Mucosa of rectum (tissue), 2 donors: ENCODE measurements around the gene ERI3.

Source experiments
- H3K27ac ChIP-seq, 2 donors: one replicate each; pipeline ENCODE4 v1.7.0; 2013; ENCODE audit warnings: inconsistent platforms in 2 of 2, low read depth in 2 of 2, low read length in 2 of 2
- H3K27me3 ChIP-seq, 2 donors: one replicate each; pipeline ENCODE4 v1.7.0; 2013; ENCODE audit warnings: low read length in 2 of 2; ENCODE audit not compliant: control insufficient read depth in 2 of 2, insufficient read depth in 2 of 2
- H3K36me3 ChIP-seq, 2 donors: one replicate each; pipeline ENCODE4 v1.7.0; 2013; ENCODE audit warnings: low read length in 2 of 2; ENCODE audit not compliant: control insufficient read depth in 2 of 2, insufficient read depth in 2 of 2
- H3K4me1 ChIP-seq, 2 donors: one replicate each; pipeline ENCODE4 v1.7.0; 2013; ENCODE audit warnings: low read length in 2 of 2, mild to moderate bottlenecking in 1 of 2; ENCODE audit not compliant: control insufficient read depth in 2 of 2, insufficient read depth in 2 of 2
- H3K4me3 ChIP-seq, 2 donors: one replicate each; pipeline ENCODE4 v1.7.0; 2013; ENCODE audit warnings: low read length in 2 of 2
- H3K9ac ChIP-seq, 2 donors: one replicate each; pipeline ENCODE4 v1.7.0; 2013; ENCODE audit warnings: low read length in 2 of 2, low read depth in 1 of 2, mild to moderate bottlenecking in 1 of 2
- H3K9me3 ChIP-seq, 2 donors: one replicate each; pipeline ENCODE4 v1.7.0; 2013; ENCODE audit warnings: low read length in 2 of 2; ENCODE audit not compliant: control insufficient read depth in 2 of 2
- donor health status: healthy.
- donor health status: Normal muscosa, but diverticular disease.

ERI3 gene

DNA sequence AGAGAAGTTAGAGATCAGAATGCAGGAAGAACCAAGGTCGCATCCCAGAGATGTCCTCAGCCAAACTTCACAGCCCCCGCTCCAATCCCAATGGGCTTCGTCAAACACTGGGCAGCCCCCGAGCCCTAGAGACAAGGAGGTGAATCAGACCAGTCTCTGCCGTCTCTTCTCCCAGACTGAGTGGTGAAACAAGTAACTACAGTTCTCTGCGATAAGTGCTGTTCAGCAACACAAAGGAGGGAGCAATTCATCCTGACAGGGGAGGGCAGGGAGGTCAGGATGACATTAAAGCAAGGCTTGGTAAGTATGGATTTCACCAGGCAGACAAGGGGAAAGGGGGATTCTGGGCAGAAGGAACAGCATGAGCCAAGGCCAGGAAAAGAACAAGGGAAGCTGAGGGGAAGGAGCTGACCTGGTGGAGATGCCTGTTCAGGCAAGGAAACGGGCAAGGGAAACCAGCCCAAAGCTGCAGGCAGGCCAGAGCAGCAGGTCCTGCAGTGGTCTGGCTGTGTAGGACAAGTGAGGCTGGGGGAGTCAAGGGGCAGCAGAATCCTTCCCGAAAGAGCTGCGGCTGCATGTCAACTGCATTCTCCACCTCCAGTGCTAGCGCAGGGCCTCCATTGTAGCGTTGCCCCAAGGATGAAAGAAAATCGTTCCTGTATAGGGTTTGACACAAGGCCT lies 13.6 kb upstream of the ERI3 start:
- Histone ChIP-seq H3K36me3 (no peaks in the 10 kb centered on the region), H3K9me3 (no peaks in the 10 kb centered on the region), H3K4me1 (no peaks in the 10 kb centered on the region), H3K9ac (no peak overlapping the region), H3K27ac (no peak overlapping the region), H3K27me3 (no peaks in the 10 kb centered on the region), H3K4me3 (no peak overlapping the region)

GRCh38 chr1:44367944-44368343 lies 12.9 kb upstream of the ERI3 start:
- no peak overlapping the region for H3K9ac ChIP-seq
- no peaks in the 10 kb centered on the region for H3K27me3 ChIP-seq
- no peak overlapping the region for H3K27ac ChIP-seq

DNA sequence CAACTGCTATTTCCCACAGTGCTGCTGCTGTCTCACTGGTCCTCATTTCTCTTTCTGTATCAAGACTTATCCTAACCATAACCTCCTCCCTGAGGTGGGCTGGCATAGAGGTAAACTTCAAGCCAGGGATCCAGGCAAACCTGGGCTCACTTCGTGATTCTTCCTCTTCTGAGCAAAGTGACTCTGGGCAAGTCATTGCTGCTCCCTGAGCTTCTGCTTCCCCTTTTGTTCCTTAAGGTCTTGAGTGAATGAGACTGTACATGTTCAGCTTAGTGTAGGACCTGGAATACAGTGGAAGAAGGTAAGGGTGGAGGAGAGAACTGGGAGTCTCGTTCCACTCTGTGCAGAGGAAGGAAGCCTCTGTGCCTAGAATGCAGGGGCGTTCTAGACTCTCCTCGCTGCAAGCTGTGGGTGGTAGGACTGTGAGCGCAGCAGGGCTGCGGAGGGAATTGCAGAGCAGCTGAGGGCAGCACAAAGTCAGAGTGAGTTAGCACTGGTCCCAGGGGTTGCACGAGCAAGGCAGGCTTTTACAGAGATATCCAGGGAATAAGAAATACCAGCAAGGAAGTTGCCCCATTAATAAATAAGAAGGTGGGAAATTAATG lies 11.4 kb upstream of the ERI3 start:
- Histone ChIP-seq H3K36me3 (no peaks in the 10 kb centered on the region), H3K27me3 (peaks cover 0 to 2% of the 10 kb centered on the region in 2 donors), H3K9ac (no peak overlapping the region), H3K27ac (no peak overlapping the region), H3K4me1 (no peaks in the 10 kb centered on the region), H3K9me3 (no peaks in the 10 kb centered on the region), H3K4me3 (no peak overlapping the region)

More at GRCh38 chr1:44367944-44368343, 12.9 kb upstream of the ERI3 start:
- Histone ChIP-seq H3K4me3 (no peak overlapping the region), H3K36me3 (no peaks in the 10 kb centered on the region), H3K9me3 (no peaks in the 10 kb centered on the region), H3K4me1 (no peaks in the 10 kb centered on the region)

GRCh38 chr1:44361478-44361877 lies 6.4 kb upstream of the ERI3 start:
- H3K9me3 ChIP-seq, result no peaks in the 10 kb centered on the region
- H3K9ac ChIP-seq, result no peak overlapping the region

GRCh38 chr1:44359234-44359935 lies 4.3 kb upstream of the ERI3 start:
- H3K27me3 ChIP-seq, result peaks cover 0 to 2% of the 10 kb centered on the region in 2 donors
- peaks cover under 1 to 6% of the 10 kb centered on the region in 2 donors for H3K4me1 ChIP-seq
- H3K9ac ChIP-seq, result no peak overlapping the region

More at GRCh38 chr1:44361478-44361877, 6.4 kb upstream of the ERI3 start:
- no peaks in the 10 kb centered on the region for H3K36me3 ChIP-seq
- no peak overlapping the region for H3K27ac ChIP-seq
- no peak overlapping the region for H3K4me3 ChIP-seq
- H3K27me3 ChIP-seq, result peaks cover 0 to 2% of the 10 kb centered on the region in 2 donors
- no peaks in the 10 kb centered on the region for H3K4me1 ChIP-seq

GRCh38 chr1:44357710-44358109 lies 2.7 kb upstream of the ERI3 start:
- H3K27me3 ChIP-seq, result peaks cover 0 to 1% of the 10 kb centered on the region in 2 donors
- H3K9ac ChIP-seq, result no peak overlapping the region
- no peak overlapping the region for H3K27ac ChIP-seq
- no peak overlapping the region for H3K4me3 ChIP-seq
- no peaks in the 10 kb centered on the region for H3K9me3 ChIP-seq
- H3K36me3 ChIP-seq, result no peaks in the 10 kb centered on the region
- H3K4me1 ChIP-seq, result peaks cover 3 to 9% of the 10 kb centered on the region in 2 donors

More at GRCh38 chr1:44359234-44359935, 4.3 kb upstream of the ERI3 start:
- Histone ChIP-seq H3K27ac (no peak overlapping the region), H3K36me3 (no peaks in the 10 kb centered on the region), H3K4me3 (no peak overlapping the region), H3K9me3 (no peaks in the 10 kb centered on the region)

- no peaks in the 10 kb centered on the region for H3K27me3 ChIP-seq
- H3K4me3 ChIP-seq, result peak overlapping the region; percentile 20 to 46
- H3K27ac ChIP-seq, result no peak overlapping the region
- no peaks in the 10 kb centered on the region for H3K9me3 ChIP-seq
- peaks cover 3 to 9% of the 10 kb centered on the region in 2 donors for H3K4me1 ChIP-seq
- H3K9ac ChIP-seq, result no peak overlapping the region
- H3K36me3 ChIP-seq, result peaks cover 0 to 4% of the 10 kb centered on the region in 2 donors
Measured at GRCh38 chr1:44355582-44356305, 687 bp upstream of the ERI3 start.

- Histone ChIP-seq H3K27ac (no peak overlapping the region), H3K36me3 (peaks cover 0 to 4% of the 10 kb centered on the region in 2 donors), H3K9ac (peak overlapping the region; percentile 42 to 82), H3K4me3 (peak overlapping the region; percentile 79 to 84), H3K4me1 (peaks cover 3 to 9% of the 10 kb centered on the region in 2 donors), H3K27me3 (no peaks in the 10 kb centered on the region), H3K9me3 (no peaks in the 10 kb centered on the region)
Measured at GRCh38 chr1:44354268-44354839, 703 bp downstream of the ERI3 start.

DNA sequence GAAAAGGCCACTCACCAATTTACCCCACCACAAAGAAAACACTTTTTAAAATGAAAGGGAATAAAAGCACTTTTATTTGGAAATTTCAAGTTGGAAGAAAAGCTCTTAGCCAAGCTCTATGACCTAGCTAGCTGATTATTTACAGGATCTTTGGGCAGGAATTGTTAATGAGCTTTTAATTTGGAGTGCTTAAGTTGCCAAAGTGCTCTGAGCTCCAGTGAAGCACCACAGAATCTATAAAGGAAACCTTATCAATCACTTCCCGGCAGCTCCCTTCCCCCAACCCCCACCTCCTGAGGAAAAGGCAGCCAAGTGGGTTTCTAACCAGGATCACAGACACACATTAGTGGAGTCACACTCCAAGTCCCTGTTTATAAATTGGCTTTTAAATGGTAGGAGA lies 1.5 kb downstream of the ERI3 start:
- no peaks in the 10 kb centered on the region for H3K27me3 ChIP-seq
- H3K9ac ChIP-seq, result no peak overlapping the region
- no peak overlapping the region for H3K4me3 ChIP-seq
- no peaks in the 10 kb centered on the region for H3K9me3 ChIP-seq
- H3K36me3 ChIP-seq, result peaks cover 0 to 4% of the 10 kb centered on the region in 2 donors
- no peak overlapping the region for H3K27ac ChIP-seq
- peaks cover 3 to 9% of the 10 kb centered on the region in 2 donors for H3K4me1 ChIP-seq
